Measurements from ENCODE around the gene FGFR3.
"Not testable (repeated sequence)": the region's sequence is repeated elsewhere in the genome, so short reads cannot be mapped to it uniquely, and the experiment has no call there.

FGFR3 gene

DNA sequence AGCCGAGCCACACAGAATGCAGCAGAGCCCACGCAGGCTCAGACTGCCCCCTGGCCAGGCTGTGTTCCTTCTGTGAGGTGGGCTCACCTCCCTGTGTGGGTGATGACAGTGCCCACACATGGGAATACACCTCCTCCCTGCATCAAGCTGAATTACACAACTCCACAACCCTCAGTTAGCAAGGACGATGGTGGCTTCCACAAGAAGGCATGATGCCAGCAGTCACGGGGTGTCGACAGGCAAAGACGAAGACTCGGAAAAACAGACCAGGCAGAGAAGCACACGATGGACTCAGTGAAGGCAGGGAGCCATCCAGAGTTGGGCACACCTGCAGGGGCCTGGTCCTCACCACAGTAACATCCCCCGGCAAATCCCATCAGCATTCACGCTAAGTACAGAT is 50.8 kb downstream of the FGFR3 start:
- Histone ChIP-seq H3K4me3 (no peak overlapping the region), H3K27ac (no peak overlapping the region)
- DNase-seq (ENCODE audit: low spot score), result no peak
- TF ChIP-seq, protein P1, sequence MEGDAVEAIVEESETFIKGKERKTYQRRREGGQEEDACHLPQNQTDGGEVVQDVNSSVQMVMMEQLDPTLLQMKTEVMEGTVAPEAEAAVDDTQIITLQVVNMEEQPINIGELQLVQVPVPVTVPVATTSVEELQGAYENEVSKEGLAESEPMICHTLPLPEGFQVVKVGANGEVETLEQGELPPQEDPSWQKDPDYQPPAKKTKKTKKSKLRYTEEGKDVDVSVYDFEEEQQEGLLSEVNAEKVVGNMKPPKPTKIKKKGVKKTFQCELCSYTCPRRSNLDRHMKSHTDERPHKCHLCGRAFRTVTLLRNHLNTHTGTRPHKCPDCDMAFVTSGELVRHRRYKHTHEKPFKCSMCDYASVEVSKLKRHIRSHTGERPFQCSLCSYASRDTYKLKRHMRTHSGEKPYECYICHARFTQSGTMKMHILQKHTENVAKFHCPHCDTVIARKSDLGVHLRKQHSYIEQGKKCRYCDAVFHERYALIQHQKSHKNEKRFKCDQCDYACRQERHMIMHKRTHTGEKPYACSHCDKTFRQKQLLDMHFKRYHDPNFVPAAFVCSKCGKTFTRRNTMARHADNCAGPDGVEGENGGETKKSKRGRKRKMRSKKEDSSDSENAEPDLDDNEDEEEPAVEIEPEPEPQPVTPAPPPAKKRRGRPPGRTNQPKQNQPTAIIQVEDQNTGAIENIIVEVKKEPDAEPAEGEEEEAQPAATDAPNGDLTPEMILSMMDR (IDR thresholded peaks at IDR 0.05), result no peak

DNA sequence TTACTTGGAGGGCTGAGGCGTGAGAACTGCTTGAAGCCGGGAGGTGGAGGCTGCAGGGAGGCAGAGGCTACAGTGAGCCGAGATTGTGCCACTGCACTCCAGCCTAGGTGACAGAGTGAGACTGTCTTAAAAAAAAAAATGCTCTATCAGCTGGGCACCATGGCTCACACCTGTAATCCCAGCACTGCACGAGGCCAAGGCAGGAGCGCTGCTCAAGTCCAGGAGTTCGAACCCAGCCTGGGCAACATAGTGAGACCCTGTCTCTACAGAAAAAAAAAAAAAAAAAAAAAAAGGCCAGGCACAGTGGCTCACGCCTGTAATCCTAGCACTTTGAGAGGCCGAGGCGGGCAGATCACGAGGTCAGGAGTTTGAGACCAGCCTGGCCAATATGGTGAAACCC is 51.5 kb downstream of the FGFR3 start:
- not testable (repeated sequence) for H3K4me3 ChIP-seq; H3K27ac ChIP-seq; DNase-seq (ENCODE audit: low spot score)

DNA sequence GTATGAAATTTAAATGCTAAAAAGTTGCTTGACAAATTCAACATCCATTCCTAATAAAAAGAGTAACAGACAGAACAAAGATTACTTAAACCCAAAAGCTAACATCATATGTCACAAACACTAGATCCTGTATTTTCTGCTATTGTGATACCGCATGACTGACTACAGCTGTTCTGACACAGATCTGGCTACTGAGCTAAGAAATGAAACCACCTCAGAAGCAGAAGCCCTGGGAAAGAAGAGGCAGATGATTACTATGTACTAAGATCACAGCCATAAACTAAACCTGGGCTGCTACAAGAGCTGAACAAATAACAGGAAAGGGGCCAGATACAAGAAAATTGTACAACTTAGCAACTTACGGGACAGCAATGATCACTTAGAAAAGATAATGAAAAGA is 53.5 kb downstream of the FGFR3 start:
- H3K27ac ChIP-seq, result no peak overlapping the region
- TF ChIP-seq, protein P1 (IDR thresholded peaks at IDR 0.05), result no peak
- no peak overlapping the region for H3K4me3 ChIP-seq
- no peak for DNase-seq (ENCODE audit: low spot score)

DNA sequence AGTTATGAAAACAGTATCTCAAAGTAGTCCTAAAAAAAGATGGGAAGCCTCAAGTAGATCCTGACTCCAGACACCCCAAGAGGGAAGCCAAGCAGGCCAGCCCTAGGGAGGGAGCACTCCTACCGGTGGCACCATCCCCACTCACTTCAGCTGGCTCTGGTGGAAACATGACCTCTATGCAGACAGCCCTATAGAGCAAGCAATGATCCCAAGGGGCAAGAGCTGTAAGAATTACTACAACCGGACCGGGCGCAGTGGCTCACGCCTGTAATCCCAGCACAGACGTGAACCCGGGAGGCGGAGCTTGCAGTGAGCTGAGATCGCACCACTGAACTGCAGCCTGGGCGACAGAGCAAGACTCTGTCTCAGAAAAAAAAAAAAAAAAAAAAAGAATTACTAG is 57.2 kb downstream of the FGFR3 start:
- no peak overlapping the region for H3K27ac ChIP-seq
- no peak overlapping the region for H3K4me3 ChIP-seq
- DNase-seq (ENCODE audit: low spot score), result no peak
- TF ChIP-seq, protein P1 (IDR thresholded peaks at IDR 0.05), result no peak

DNA sequence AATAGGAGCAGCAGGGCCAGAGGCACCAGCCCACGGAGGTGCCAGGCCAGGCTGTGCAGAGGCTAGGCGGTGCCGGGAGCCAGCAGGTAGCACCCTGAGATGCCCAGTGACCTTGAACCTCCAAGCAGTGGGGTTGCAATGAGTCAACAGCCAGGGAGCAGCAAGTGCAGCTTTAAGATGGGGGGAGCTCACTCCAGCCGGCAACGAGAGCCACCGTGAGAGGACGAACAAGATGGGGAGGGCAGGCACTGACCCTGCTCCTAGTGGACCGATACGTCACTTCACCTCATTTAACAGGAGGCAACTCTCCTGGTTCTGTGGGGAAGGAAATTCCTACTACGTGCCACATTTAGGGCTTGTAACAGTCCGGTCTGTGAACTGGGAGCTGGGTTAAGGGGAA is 58.1 kb downstream of the FGFR3 start:
- no peak for DNase-seq (ENCODE audit: low spot score)
- no peak overlapping the region for H3K27ac ChIP-seq
- TF ChIP-seq, protein P1 (IDR thresholded peaks at IDR 0.05), result no peak
- no peak overlapping the region for H3K4me3 ChIP-seq

DNA sequence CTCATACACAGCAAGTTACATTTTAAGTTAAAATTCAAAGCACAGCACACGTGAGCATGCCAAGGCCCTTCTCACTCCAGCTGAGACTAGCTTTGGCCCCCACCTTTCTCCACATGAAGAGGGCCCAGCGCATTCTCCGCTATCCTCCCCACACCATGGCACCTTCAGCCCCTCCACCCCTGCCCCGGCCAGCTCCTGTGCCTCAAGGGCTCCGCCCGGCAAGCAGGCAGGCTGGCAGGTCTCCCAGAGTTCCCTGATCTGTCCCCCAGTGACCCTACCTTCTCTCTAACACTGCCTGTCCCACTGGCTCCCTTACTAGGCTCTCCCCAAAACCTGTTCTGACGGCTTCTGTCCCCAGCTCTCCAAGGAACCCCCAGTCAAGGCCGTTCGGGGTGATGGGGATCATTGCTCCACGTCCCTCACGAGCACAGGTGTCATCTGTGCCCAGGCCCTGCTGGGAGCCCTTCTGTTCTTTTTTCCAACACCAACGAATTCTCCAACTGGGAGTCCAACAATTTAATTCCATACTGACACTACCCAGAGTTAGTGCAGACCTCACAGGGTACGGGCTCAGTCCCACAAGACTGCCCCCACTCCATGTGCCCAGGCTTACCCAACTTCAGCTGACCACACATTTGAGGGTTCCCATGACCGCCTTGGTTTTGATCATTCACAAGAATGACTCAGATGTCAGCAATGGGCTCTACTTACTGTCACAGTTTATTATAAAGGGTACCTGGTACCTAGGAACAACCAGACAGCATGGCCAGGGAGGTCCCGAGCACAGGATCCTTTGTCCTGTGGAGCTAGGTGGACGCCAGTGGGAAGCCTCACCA is 58.7 kb downstream of the FGFR3 start:
- TF ChIP-seq, protein P1 (IDR thresholded peaks at IDR 0.05), result no peak
- Histone ChIP-seq H3K27ac (no peak overlapping the region), H3K4me3 (no peak overlapping the region)
- DNase-seq (ENCODE audit: low spot score), result no peak

DNA sequence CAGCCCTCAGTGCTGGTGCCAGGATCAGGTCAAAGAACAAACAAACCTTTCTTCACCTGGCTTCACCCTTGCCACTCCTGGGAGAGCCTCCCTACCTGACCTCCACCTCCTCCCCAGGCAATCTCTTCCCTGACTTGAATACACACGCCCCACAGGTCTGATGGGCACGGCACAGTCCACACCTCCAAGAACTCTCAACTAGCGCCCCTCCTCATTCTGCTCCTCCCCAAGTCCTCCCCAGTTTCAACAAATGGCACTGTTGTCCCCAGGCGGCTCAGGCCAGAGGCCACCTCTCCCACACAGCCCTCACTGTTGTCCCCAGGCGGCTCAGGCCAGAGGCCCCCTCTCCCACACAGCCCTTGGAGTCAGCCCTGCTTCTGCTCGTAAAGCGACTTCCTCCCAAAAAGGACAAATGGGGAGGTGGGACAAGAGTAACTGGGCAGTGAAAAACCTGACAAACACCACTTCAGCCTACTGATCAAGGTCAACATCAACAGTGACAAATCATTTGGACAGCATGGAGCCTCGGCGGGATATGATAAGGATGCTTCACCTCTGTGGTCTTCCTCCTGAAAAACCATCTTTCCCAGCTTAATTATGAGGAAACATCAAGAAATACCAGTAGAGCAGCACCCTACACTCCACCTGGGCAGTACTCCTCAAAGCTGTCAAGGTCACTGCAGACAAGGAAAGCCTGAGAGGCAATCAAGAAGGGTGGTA is 60.0 kb downstream of the FGFR3 start:
- no peak for DNase-seq (ENCODE audit: low spot score)

More for the DNA sequence above, 60.0 kb downstream of the FGFR3 start:
- no peak overlapping the region for H3K4me3 ChIP-seq
- no peak overlapping the region for H3K27ac ChIP-seq
- TF ChIP-seq, protein P1 (IDR thresholded peaks at IDR 0.05), result no peak

Data from coronary artery (tissue), 2 donors.